GM18858 (cell line): ENCODE measurements around the gene CUTA.

Source experiments
- ATAC-seq: cut with Tn5 transposase; IDR thresholded peaks from one replicate; pipeline ENCODE4 v1.9.1; 2021; ENCODE audit not compliant: unreplicated experiment

Gene CUTA

GRCh38 chr6:33439956-33440648 lies 22.2 kb upstream of the CUTA start:
- no peak for ATAC-seq

GRCh38 chr6:33438978-33439594 lies 21.2 kb upstream of the CUTA start:
- no peak for ATAC-seq

- ATAC-seq: no peak
Measured at GRCh38 chr6:33437666-33438065, 19.8 kb upstream of the CUTA start.

- ATAC-seq: no peak
Measured at GRCh38 chr6:33434961-33435360, 17.1 kb upstream of the CUTA start.

GRCh38 chr6:33433544-33434191 lies 15.8 kb upstream of the CUTA start:
- ATAC-seq: no peak

- no peak for ATAC-seq
Measured at GRCh38 chr6:33433001-33433543, 15.2 kb upstream of the CUTA start.

- no peak for ATAC-seq
Measured at GRCh38 chr6:33432546-33432945, 14.6 kb upstream of the CUTA start.

- no peak for ATAC-seq
Measured at GRCh38 chr6:33431880-33432541, 14.1 kb upstream of the CUTA start.

GRCh38 chr6:33430991-33431879 lies 13.3 kb upstream of the CUTA start:
- no peak for ATAC-seq

GRCh38 chr6:33430334-33430733 lies 12.4 kb upstream of the CUTA start:
- no peak for ATAC-seq

- no peak for ATAC-seq
Measured at GRCh38 chr6:33429750-33430052, 11.8 kb upstream of the CUTA start.

GRCh38 chr6:33428966-33429749 lies 11.3 kb upstream of the CUTA start:
- ATAC-seq: no peak

GRCh38 chr6:33428224-33428965 lies 10.5 kb upstream of the CUTA start:
- no peak for ATAC-seq

GRCh38 chr6:33427585-33428223 lies 9.8 kb upstream of the CUTA start:
- no peak for ATAC-seq

- ATAC-seq: no peak
Measured at GRCh38 chr6:33426590-33427511, 8.9 kb upstream of the CUTA start.

- no peak for ATAC-seq
Measured at GRCh38 chr6:33425668-33426577, 8.0 kb upstream of the CUTA start.
